B cell (primary cell): ENCODE measurements around the gene GRAMD2B. TPM values are rescaled to one million over a fixed set of nuclear protein-coding genes. Genes with fewer than 3 reads are reported as not detected.

ENCODE experiments used
- ATAC-seq: fragments of 200-7000 bp; cut with Tn5 transposase; one replicate; pipeline ENCODE4 v1.10.0; 2021; ENCODE audit warnings: low read depth, mild to moderate bottlenecking, moderate number of reproducible peaks, moderate library complexity
- CTCF ChIA-PET: fragments of 350-600 bp; sonication (Branson Sonifier 250); formaldehyde crosslinking; loops from one replicate; lab custom pipeline; 2021; ENCODE audit warnings: antibody characterized with exemption, inconsistent platforms; lab: Charles Lee
- POLR2A ChIA-PET: fragments of 350-600 bp; sonication (Branson Sonifier 250); formaldehyde crosslinking; loops from one replicate; lab custom pipeline; 2021; ENCODE audit warnings: antibody characterized with exemption; lab: Charles Lee
- DNase-seq: peaks from one replicate; pipeline ENCODE4 v3.0.0; 2013
- H2AFZ ChIP-seq: 2 replicates; pipeline ENCODE4 v1.6.1; 2012; ENCODE audit warnings: mild to moderate bottlenecking, low read depth, low read length; ENCODE audit not compliant: insufficient read depth, poor library complexity, severe bottlenecking
- H3K27ac ChIP-seq, 2 donors: 1 replicate in 1 of 2; 2 replicates in 1 of 2; pipeline ENCODE4 v1.5.1; 2012 to 2013; ENCODE audit warnings: low read length in 2 of 2, mild to moderate bottlenecking in 2 of 2, moderate library complexity in 1 of 2
- H3K27me3 ChIP-seq, 4 experiments: fragments of 200-600 bp in 1 of 4; sonication (generic) in 1 of 4; replicated peaks in 1 of 4; 1 replicate in 2 of 4; 2 replicates in 2 of 4; pipeline versions ENCODE4 v1.6.1 to v1.7.0; 2013 to 2016; ENCODE audit warnings: low read length in 3 of 4, mild to moderate bottlenecking in 2 of 4, mixed read lengths in 1 of 4, moderate library complexity in 1 of 4; ENCODE audit not compliant: insufficient read depth in 4 of 4, control insufficient read depth in 3 of 4; ENCODE audit errors: control extremely low read depth in 1 of 4
- H3K36me3 ChIP-seq, 2 experiments: replicated peaks in 1 of 2; 1 replicate in 1 of 2; 2 replicates in 1 of 2; pipeline versions ENCODE4 v1.6.1 to v1.7.1; 2013; ENCODE audit warnings: low read length in 1 of 2; ENCODE audit not compliant: insufficient read depth in 2 of 2, control insufficient read depth in 1 of 2; ENCODE audit errors: control extremely low read depth in 1 of 2, extremely low read depth in 1 of 2
- H3K4me1 ChIP-seq, 2 donors: fragments of 200-600 bp in 1 of 2; sonication (generic) in 1 of 2; 1 replicate in 1 of 2; 2 replicates in 1 of 2; pipeline versions ENCODE4 v1.5.1 to v1.6.1; 2013 to 2017; ENCODE audit warnings: low read length in 2 of 2; ENCODE audit not compliant: control insufficient read depth in 2 of 2, insufficient read depth in 2 of 2
- H3K4me2 ChIP-seq: replicated peaks from 2 replicates; pipeline ENCODE3; 2012; ENCODE audit warnings: mild to moderate bottlenecking, low read depth, low read length; ENCODE audit not compliant: poor library complexity, severe bottlenecking
- H3K4me3 ChIP-seq, 5 experiments: fragments of 200-600 bp in 1 of 5; sonication (generic) in 1 of 5; 1 replicate in 3 of 5; 2 replicates in 2 of 5; pipeline versions ENCODE4 v1.5.1 to v1.7.0; 2011 to 2016; ENCODE audit warnings: low read length in 4 of 5, mild to moderate bottlenecking in 4 of 5, low read depth in 2 of 5, control low read depth in 1 of 5, moderate library complexity in 1 of 5; ENCODE audit not compliant: insufficient read depth in 1 of 5; ENCODE audit errors: control extremely low read depth in 1 of 5, extremely low read depth in 1 of 5
- H3K79me2 ChIP-seq: fragments of 200-600 bp; sonication (generic); one replicate; pipeline ENCODE4 v1.6.0; 2016; ENCODE audit warnings: low read length; ENCODE audit not compliant: control insufficient read depth, insufficient read depth
- H3K9ac ChIP-seq: fragments of 200-600 bp; sonication (generic); 2 replicates; pipeline ENCODE4 v1.6.1; 2017; ENCODE audit warnings: mild to moderate bottlenecking, low read length, moderate library complexity
- H3K9me3 ChIP-seq, 3 donors: one replicate each; pipeline versions ENCODE4 v1.6.1 to v1.7.1; 2013; ENCODE audit warnings: low read length in 2 of 3; ENCODE audit not compliant: control insufficient read depth in 2 of 3, insufficient read depth in 1 of 3; ENCODE audit errors: control extremely low read depth in 1 of 3
- H4K20me1 ChIP-seq: 2 replicates; pipeline ENCODE4 v1.6.0; 2012; ENCODE audit warnings: mild to moderate bottlenecking, low read length; ENCODE audit not compliant: insufficient read depth, control insufficient read depth, poor library complexity, severe bottlenecking
- H3K27ac Mint-ChIP-seq: one replicate; pipeline ENCODE4 v1.8.0; 2021; ENCODE audit warnings: mixed read lengths
- H3K27me3 Mint-ChIP-seq: one replicate; pipeline ENCODE4 v1.8.0; 2021; ENCODE audit warnings: mixed read lengths
- H3K4me1 Mint-ChIP-seq: one replicate; pipeline ENCODE4 v1.8.0; 2021; ENCODE audit warnings: mixed read lengths
- H3K4me3 Mint-ChIP-seq: one replicate; pipeline ENCODE4 v1.8.0; 2021; ENCODE audit warnings: mixed read lengths
- H3K9me3 Mint-ChIP-seq: one replicate; pipeline ENCODE4 v1.8.0; 2022; ENCODE audit warnings: mixed read lengths; ENCODE audit not compliant: insufficient read depth
- EZH2 ChIP-seq: IDR thresholded peaks from 2 replicates; pipeline ENCODE4 v1.6.1; 2012; ENCODE audit warnings: borderline replicate concordance, low read depth, mild to moderate bottlenecking, moderate library complexity, low read length; ENCODE audit not compliant: insufficient read depth, poor library complexity, severe bottlenecking
- WGBS: methylation state at CpG from one replicate; pipeline ENCODE4 v1.1.5; 2013; ENCODE audit warnings: missing lambda C conversion rate; ENCODE audit not compliant: insufficient coverage; 5-methylcytosine and 5-hydroxymethylcytosine counted together
- intact Hi-C: fragments of 100-400 bp; cut with micrococcal nuclease; formaldehyde crosslinking; loops from one replicate; pipeline ENCODE4 v1.10.0; 2022
- polyA plus RNA-seq: library from polyadenylated mRNA; depleted of rRNA; stranded (reverse); fragments of >200 nt; gene quantifications from 2 replicates; pipeline ENCODE4 v1.2.3, GENCODE V29; 2012
- total RNA-seq, 2 donors: library from RNA; stranded (reverse); fragments of 120-200 nt in 1 of 2; gene quantifications; 1 replicate in 1 of 2; 2 replicates in 1 of 2; pipeline versions ENCODE4 v1.2.3 to v1.2.4, GENCODE V29; 2013 to 2022
- TF ChIP-seq, protein P1 (sequence below): fragments of 200-600 bp; IDR thresholded peaks from one replicate; pipeline ENCODE4 v1.8.0; 2022; ENCODE audit warnings: antibody characterized with exemption, mild to moderate bottlenecking

The GRAMD2B gene
- total and polyA plus RNA-seq, 2 donors (not counting 1 experiment from before 2014, with no cell fraction given) = 0.86 to 3.6 TPM

DNA sequence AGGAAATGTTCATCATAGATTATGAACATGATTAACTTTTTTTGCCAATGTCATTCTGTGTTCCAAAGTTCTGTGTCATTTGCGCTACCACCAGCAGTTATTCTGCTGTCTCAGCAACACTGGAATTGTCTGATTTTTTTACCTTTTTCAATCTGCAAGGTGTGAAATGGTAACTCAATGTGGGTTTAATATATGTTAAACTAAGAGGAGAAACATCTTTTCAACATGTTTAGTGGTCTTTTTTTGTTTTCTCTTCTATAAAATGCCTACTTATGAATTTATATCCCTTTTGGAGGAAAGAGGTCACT is 49.1 kb upstream of the GRAMD2B start:
- Mint-ChIP-seq H3K27ac (no peak overlapping the region), H3K4me3 (no peak overlapping the region), H3K27me3 (peaks cover 8% of the 10 kb centered on the region), H3K4me1 (no peaks in the 10 kb centered on the region), H3K9me3 (no peaks in the 10 kb centered on the region)
- ATAC-seq (no peak), DNase-seq (no peak)
- no peak overlapping the region for H2AFZ ChIP-seq
- intact Hi-C loops = no loop called here
- no peaks in the 10 kb centered on the region for H3K4me1 ChIP-seq
- H3K36me3 ChIP-seq = no peaks in the 10 kb centered on the region
- H3K4me2 ChIP-seq = no peak overlapping the region
- H3K9ac ChIP-seq = no peak overlapping the region
- ChIA-PET CTCF (no interaction called here), POLR2A (no interaction called here)
- no peak overlapping the region for H3K4me3 ChIP-seq
- H3K79me2 ChIP-seq = no peaks in the 10 kb centered on the region
- no peaks in the 10 kb centered on the region for H3K9me3 ChIP-seq
- H3K27me3 ChIP-seq = peaks cover 0 to 5% (median under 1%) of the 10 kb centered on the region in 4 experiments
- H3K27ac ChIP-seq = no peak overlapping the region
- H4K20me1 ChIP-seq = no peaks in the 10 kb centered on the region
- WGBS = no CpG with 5 or more reads among the region's 1 CpG
- TF ChIP-seq, protein P1, sequence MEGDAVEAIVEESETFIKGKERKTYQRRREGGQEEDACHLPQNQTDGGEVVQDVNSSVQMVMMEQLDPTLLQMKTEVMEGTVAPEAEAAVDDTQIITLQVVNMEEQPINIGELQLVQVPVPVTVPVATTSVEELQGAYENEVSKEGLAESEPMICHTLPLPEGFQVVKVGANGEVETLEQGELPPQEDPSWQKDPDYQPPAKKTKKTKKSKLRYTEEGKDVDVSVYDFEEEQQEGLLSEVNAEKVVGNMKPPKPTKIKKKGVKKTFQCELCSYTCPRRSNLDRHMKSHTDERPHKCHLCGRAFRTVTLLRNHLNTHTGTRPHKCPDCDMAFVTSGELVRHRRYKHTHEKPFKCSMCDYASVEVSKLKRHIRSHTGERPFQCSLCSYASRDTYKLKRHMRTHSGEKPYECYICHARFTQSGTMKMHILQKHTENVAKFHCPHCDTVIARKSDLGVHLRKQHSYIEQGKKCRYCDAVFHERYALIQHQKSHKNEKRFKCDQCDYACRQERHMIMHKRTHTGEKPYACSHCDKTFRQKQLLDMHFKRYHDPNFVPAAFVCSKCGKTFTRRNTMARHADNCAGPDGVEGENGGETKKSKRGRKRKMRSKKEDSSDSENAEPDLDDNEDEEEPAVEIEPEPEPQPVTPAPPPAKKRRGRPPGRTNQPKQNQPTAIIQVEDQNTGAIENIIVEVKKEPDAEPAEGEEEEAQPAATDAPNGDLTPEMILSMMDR = no peak
- TF ChIP-seq EZH2 = no peak

DNA sequence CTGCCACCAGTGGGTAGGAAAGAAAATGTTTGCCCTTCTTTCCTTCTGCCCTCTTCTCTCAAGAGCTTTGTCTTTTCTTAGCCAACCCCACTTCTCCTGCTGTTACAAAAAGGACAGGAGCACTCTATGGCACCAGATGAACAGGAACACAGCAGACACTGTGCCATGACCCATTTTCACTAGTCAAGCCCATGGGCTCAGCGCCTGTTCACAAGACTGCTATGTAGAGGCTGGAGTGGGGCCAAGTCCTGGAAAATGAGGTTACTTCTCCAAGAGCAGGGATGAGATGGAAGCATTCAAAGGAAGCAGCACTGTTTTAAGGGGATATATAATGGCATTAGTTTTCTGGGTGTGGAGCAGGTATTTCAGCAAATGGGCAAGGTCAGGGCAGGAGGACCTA is 46.8 kb upstream of the GRAMD2B start:
- DNase-seq (no peak), ATAC-seq (no peak)
- H3K9ac ChIP-seq = no peak overlapping the region
- ChIA-PET POLR2A (no interaction called here), CTCF (no interaction called here)
- H3K9me3 Mint-ChIP-seq = no peaks in the 10 kb centered on the region
- 100% methylated on average over 1 of the region's 1 CpG for WGBS
- no peak overlapping the region for H3K27ac Mint-ChIP-seq
- H3K27me3 ChIP-seq = peaks cover 0 to 3% (median 0%) of the 10 kb centered on the region in 4 experiments
- no peak overlapping the region for H3K4me2 ChIP-seq
- no peak overlapping the region for H3K4me3 ChIP-seq
- TF ChIP-seq EZH2 = no peak
- TF ChIP-seq, protein P1 = no peak
- no peak overlapping the region for H3K27ac ChIP-seq
- no peaks in the 10 kb centered on the region for H3K9me3 ChIP-seq
- H3K4me3 Mint-ChIP-seq = no peak overlapping the region
- no peaks in the 10 kb centered on the region for H4K20me1 ChIP-seq
- H2AFZ ChIP-seq = no peak overlapping the region
- H3K4me1 ChIP-seq = no peaks in the 10 kb centered on the region
- H3K79me2 ChIP-seq = no peaks in the 10 kb centered on the region
- no peaks in the 10 kb centered on the region for H3K4me1 Mint-ChIP-seq
- no peaks in the 10 kb centered on the region for H3K27me3 Mint-ChIP-seq
- no peaks in the 10 kb centered on the region for H3K36me3 ChIP-seq
- intact Hi-C loops = no loop called here
